IPS DF 6.9 (cell line): ENCODE data around the gene NAT8L.

Source experiments
- DNase-seq: peaks from one replicate; pipeline ENCODE4 v3.0.0-alpha.2; 2013; ENCODE audit warnings: low read depth, low spot score
- H3K27ac ChIP-seq: one replicate; pipeline ENCODE4 v1.5.1; 2013; ENCODE audit warnings: low read length, control low read depth
- H3K27me3 ChIP-seq: 2 replicates; pipeline ENCODE4 v1.6.1; 2013; ENCODE audit warnings: mild to moderate bottlenecking, low read length; ENCODE audit not compliant: control insufficient read depth, insufficient read depth
- H3K36me3 ChIP-seq: 2 replicates; pipeline ENCODE4 v1.6.1; 2013; ENCODE audit warnings: low read length; ENCODE audit not compliant: control insufficient read depth, insufficient read depth
- H3K4me1 ChIP-seq: 2 replicates; pipeline ENCODE4 v1.6.1; 2013; ENCODE audit warnings: low read length; ENCODE audit not compliant: control insufficient read depth, insufficient read depth
- H3K4me3 ChIP-seq: 2 replicates; pipeline ENCODE4 v1.5.1; 2013; ENCODE audit warnings: mild to moderate bottlenecking, low read length
- H3K9me3 ChIP-seq: 2 replicates; pipeline ENCODE4 v1.6.1; 2013; ENCODE audit warnings: low read length, inconsistent platforms; ENCODE audit not compliant: control insufficient read depth, insufficient read depth
- WGBS: extraction: QIAGEN DNeasy Blood & Tissue Kit; methylation state at CpG from one replicate; pipeline ENCODE4 v1.1.7; 2013; ENCODE audit warnings: mixed read lengths, missing lambda C conversion rate; ENCODE audit not compliant: insufficient read length, insufficient coverage; 5-methylcytosine and 5-hydroxymethylcytosine counted together

NAT8L gene

GRCh38 chr4:2036866-2037265, 22.3 kb upstream of the NAT8L start:
- WGBS = no CpG with 5 or more reads among the region's 7 CpGs
- no peak overlapping the region for H3K4me3 ChIP-seq

GRCh38 chr4:2040391-2041238, 18.5 kb upstream of the NAT8L start:
- H3K4me3 ChIP-seq = peak overlapping the region; percentile 70; the same call in 1 of the 2 replicates
- no peaks in the 10 kb centered on the region for H3K4me1 ChIP-seq
- no peak for DNase-seq
- no peak overlapping the region for H3K27ac ChIP-seq
- H3K9me3 ChIP-seq = no peaks in the 10 kb centered on the region
- peaks cover 14% of the 10 kb centered on the region; the same call in 1 of the 2 replicates for H3K27me3 ChIP-seq
- WGBS = no CpG with 5 or more reads among the region's 91 CpGs
- no peaks in the 10 kb centered on the region; the same call in 1 of the 2 replicates for H3K36me3 ChIP-seq

More at GRCh38 chr4:2036866-2037265, 22.3 kb upstream of the NAT8L start:
- Histone ChIP-seq H3K36me3 (no peaks in the 10 kb centered on the region; the same call in 1 of the 2 replicates), H3K4me1 (no peaks in the 10 kb centered on the region), H3K9me3 (no peaks in the 10 kb centered on the region), H3K27me3 (peaks cover 9% of the 10 kb centered on the region; the same call in 1 of the 2 replicates), H3K27ac (no peak overlapping the region)
- DNase-seq = no peak

- Histone ChIP-seq H3K4me1 (no peaks in the 10 kb centered on the region), H3K9me3 (no peaks in the 10 kb centered on the region), H3K4me3 (peak overlapping the region; percentile 70), H3K27ac (no peak overlapping the region), H3K27me3 (peaks cover 14% of the 10 kb centered on the region; the same call in 1 of the 2 replicates), H3K36me3 (no peaks in the 10 kb centered on the region; the same call in 1 of the 2 replicates)
- DNase-seq = peak; percentile 85
- no CpG with 5 or more reads among the region's 94 CpGs for WGBS
Observed at GRCh38 chr4:2041239-2042130, 17.6 kb upstream of the NAT8L start.

- no peaks in the 10 kb centered on the region for H3K9me3 ChIP-seq
- no peak overlapping the region for H3K27ac ChIP-seq
- H3K4me1 ChIP-seq = no peaks in the 10 kb centered on the region
- no peak for DNase-seq
- WGBS = no CpG with 5 or more reads among the region's 80 CpGs
- H3K27me3 ChIP-seq = peaks cover 14% of the 10 kb centered on the region; the same call in 1 of the 2 replicates
- peak overlapping the region; percentile 70; the same call in 1 of the 2 replicates for H3K4me3 ChIP-seq
- no peaks in the 10 kb centered on the region; the same call in 1 of the 2 replicates for H3K36me3 ChIP-seq
Observed at GRCh38 chr4:2042204-2042946, 16.8 kb upstream of the NAT8L start.

- no peak for DNase-seq
- no peaks in the 10 kb centered on the region for H3K4me1 ChIP-seq
- H3K27me3 ChIP-seq = peaks cover 14% of the 10 kb centered on the region; the same call in 1 of the 2 replicates
- H3K36me3 ChIP-seq = no peaks in the 10 kb centered on the region; the same call in 1 of the 2 replicates
- H3K27ac ChIP-seq = no peak overlapping the region
- no peaks in the 10 kb centered on the region for H3K9me3 ChIP-seq
- no peak overlapping the region for H3K4me3 ChIP-seq
- no CpG with 5 or more reads among the region's 8 CpGs for WGBS
Observed at GRCh38 chr4:2042947-2043395, 16.2 kb upstream of the NAT8L start.

GRCh38 chr4:2043396-2044118, 15.6 kb upstream of the NAT8L start:
- WGBS = no CpG with 5 or more reads among the region's 18 CpGs
- H3K27ac ChIP-seq = no peak overlapping the region
- no peak overlapping the region for H3K4me3 ChIP-seq
- DNase-seq = no peak
- no peaks in the 10 kb centered on the region; the same call in 1 of the 2 replicates for H3K36me3 ChIP-seq
- H3K27me3 ChIP-seq = peaks cover 14% of the 10 kb centered on the region; the same call in 1 of the 2 replicates
- H3K4me1 ChIP-seq = no peaks in the 10 kb centered on the region
- H3K9me3 ChIP-seq = no peaks in the 10 kb centered on the region

- no CpG with 5 or more reads among the region's 6 CpGs for WGBS
- Histone ChIP-seq H3K9me3 (no peaks in the 10 kb centered on the region), H3K27me3 (peaks cover 14% of the 10 kb centered on the region; the same call in 1 of the 2 replicates), H3K27ac (no peak overlapping the region), H3K4me1 (no peaks in the 10 kb centered on the region), H3K4me3 (no peak overlapping the region), H3K36me3 (no peaks in the 10 kb centered on the region; the same call in 1 of the 2 replicates)
- DNase-seq = no peak
Observed at GRCh38 chr4:2044119-2044485, 15.0 kb upstream of the NAT8L start.

- H3K4me3 ChIP-seq = no peak overlapping the region
- WGBS = no CpG with 5 or more reads among the region's 18 CpGs
- peaks cover 13% of the 10 kb centered on the region; the same call in 1 of the 2 replicates for H3K27me3 ChIP-seq
- no peak overlapping the region for H3K27ac ChIP-seq
- H3K36me3 ChIP-seq = no peaks in the 10 kb centered on the region; the same call in 1 of the 2 replicates
- no peaks in the 10 kb centered on the region for H3K9me3 ChIP-seq
- H3K4me1 ChIP-seq = no peaks in the 10 kb centered on the region
- DNase-seq = no peak
Observed at GRCh38 chr4:2044542-2045517, 14.3 kb upstream of the NAT8L start.
